Measurements from ENCODE around the gene ARID1B. TPM values are rescaled to one million over a fixed set of nuclear protein-coding genes. Genes with fewer than 3 reads are reported as not detected.

The ARID1B gene
- total RNA-seq, 1 donor = 55.0 TPM

DNA sequence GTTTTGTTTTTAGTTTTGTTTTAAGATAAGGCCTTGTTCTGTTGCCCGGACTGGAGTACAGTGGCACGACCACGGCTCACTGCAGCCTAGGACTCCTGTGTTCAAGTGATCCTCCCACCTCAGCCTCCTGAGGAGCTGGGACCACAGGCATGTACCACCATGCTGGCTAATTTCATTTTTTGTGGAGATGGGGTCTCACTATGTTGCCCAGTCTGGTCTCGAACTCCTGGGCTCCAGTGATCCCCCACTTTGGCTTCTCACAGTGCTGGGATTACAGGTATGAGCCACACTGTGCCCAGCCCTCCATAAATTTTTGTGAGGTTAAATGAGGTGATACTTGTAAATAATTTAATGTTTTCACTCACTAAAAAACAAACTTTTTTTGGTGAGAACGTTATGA is 76.6 kb downstream of the ARID1B start:
- Histone ChIP-seq H3K9me3 (ENCODE audit: low read depth, low read length) (no peaks in the 10 kb centered on the region), H3K79me2 (ENCODE audit: insufficient read depth, low read length) (peaks cover 99% of the 10 kb centered on the region), H3K4me2 (ENCODE audit: insufficient read depth, low read length) (no peak overlapping the region), H3K36me3 (ENCODE audit: insufficient read depth, low read length) (no peaks in the 10 kb centered on the region), H2AFZ (ENCODE audit: low read length) (no peak overlapping the region), H3K4me1 (ENCODE audit: insufficient read depth, low read length) (peaks cover 7% of the 10 kb centered on the region), H3K27me3 (ENCODE audit: insufficient read depth, low read length) (no peaks in the 10 kb centered on the region), H3K4me3 (ENCODE audit: insufficient read depth, low read length) (no peak overlapping the region), H4K20me1 (ENCODE audit: insufficient read depth, low read length) (peaks cover 50% of the 10 kb centered on the region), H3K27ac (ENCODE audit: low read depth, low read length) (no peak overlapping the region)
- DNase-seq (ENCODE audit: insufficient read length, low spot score, missing footprints) = no peak
- TF ChIP-seq CTCF (IDR thresholded peaks at IDR 0.05; ENCODE audit: extremely low read depth, low read depth, low read length) = no peak

DNA sequence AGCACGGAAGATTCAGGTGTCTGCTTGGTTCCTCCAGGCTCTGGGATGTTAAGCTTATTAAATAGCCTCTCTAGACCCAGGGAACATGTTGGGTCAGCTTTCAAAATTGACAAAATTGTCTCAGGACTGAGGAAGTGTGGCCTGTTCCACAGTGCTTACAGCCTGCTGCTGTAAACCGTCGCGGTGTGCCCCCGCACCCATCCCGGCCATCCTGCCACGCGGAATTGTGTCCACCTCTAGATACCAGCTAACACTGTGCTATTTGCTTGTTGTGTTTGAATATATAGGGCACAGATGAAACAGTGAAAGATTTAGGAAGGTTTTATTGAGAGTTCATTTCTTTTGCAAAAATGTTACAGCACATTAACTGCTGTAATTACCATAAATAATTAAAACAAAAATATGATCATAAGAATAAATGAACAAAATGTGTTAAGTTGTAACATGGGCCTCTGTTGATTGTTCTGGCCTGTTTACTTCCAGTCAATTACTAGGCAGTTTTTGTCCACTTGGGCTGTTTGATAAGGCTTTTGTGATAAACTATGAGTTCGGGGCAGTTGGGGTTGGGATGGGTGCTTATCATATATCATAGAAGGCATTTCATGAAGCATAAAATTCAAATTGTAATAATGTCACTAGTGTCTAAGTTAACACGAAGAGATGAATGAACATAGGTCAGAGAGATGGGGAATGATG is 77.4 kb downstream of the ARID1B start:
- peaks cover 99% of the 10 kb centered on the region for H3K79me2 ChIP-seq (ENCODE audit: insufficient read depth, low read length)
- H4K20me1 ChIP-seq (ENCODE audit: insufficient read depth, low read length) = peaks cover 48% of the 10 kb centered on the region
- no peak for DNase-seq (ENCODE audit: insufficient read length, low spot score, missing footprints)
- no peaks in the 10 kb centered on the region for H3K36me3 ChIP-seq (ENCODE audit: insufficient read depth, low read length)
- TF ChIP-seq CTCF (IDR thresholded peaks at IDR 0.05; ENCODE audit: extremely low read depth, low read depth, low read length) = no peak
- H3K4me3 ChIP-seq (ENCODE audit: insufficient read depth, low read length) = no peak overlapping the region
- H3K4me2 ChIP-seq (ENCODE audit: insufficient read depth, low read length) = no peak overlapping the region
- H3K27me3 ChIP-seq (ENCODE audit: insufficient read depth, low read length) = no peaks in the 10 kb centered on the region
- H3K9me3 ChIP-seq (ENCODE audit: low read depth, low read length) = no peaks in the 10 kb centered on the region
- no peak overlapping the region for H2AFZ ChIP-seq (ENCODE audit: low read length)
- H3K27ac ChIP-seq (ENCODE audit: low read depth, low read length) = no peak overlapping the region
- H3K4me1 ChIP-seq (ENCODE audit: insufficient read depth, low read length) = peaks cover 7% of the 10 kb centered on the region

- Histone ChIP-seq H3K79me2 (ENCODE audit: insufficient read depth, low read length) (peaks cover 96% of the 10 kb centered on the region), H3K27me3 (ENCODE audit: insufficient read depth, low read length) (no peaks in the 10 kb centered on the region), H3K4me2 (ENCODE audit: insufficient read depth, low read length) (peak overlapping the region; percentile 17), H3K4me3 (ENCODE audit: insufficient read depth, low read length) (no peak overlapping the region), H3K36me3 (ENCODE audit: insufficient read depth, low read length) (no peaks in the 10 kb centered on the region), H2AFZ (ENCODE audit: low read length) (no peak overlapping the region), H3K9me3 (ENCODE audit: low read depth, low read length) (no peaks in the 10 kb centered on the region), H4K20me1 (ENCODE audit: insufficient read depth, low read length) (peaks cover 52% of the 10 kb centered on the region), H3K27ac (ENCODE audit: low read depth, low read length) (peak overlapping the region; percentile 43), H3K4me1 (ENCODE audit: insufficient read depth, low read length) (peaks cover 7% of the 10 kb centered on the region)
- DNase-seq (ENCODE audit: insufficient read length, low spot score, missing footprints) = no peak
- no peak for TF ChIP-seq CTCF (IDR thresholded peaks at IDR 0.05; ENCODE audit: extremely low read depth, low read depth, low read length)
Measured at GRCh38 chr6:156857573-156857972, 80.4 kb downstream of the ARID1B start.

DNA sequence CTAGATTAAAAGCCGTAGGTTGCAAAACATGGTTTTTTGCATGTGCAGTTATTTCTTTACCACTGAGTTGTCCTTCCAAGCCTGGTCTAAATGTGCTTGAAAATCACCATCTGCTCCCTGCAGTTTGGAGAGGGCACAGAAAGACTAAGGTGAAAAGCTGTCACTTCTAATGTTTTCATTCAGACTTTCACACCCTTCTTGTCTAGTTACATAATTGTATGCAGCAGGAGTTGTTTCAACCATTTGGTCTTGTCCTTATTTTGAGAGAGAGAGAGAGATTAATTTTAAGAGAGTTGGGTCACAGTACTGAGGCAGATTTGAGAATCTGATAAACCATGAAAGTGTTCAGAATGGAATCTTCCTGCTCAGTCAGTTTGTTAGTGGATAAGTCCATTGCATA is 82.5 kb downstream of the ARID1B start:
- H4K20me1 ChIP-seq (ENCODE audit: insufficient read depth, low read length) = peaks cover 45% of the 10 kb centered on the region
- no peak for TF ChIP-seq CTCF (IDR thresholded peaks at IDR 0.05; ENCODE audit: extremely low read depth, low read depth, low read length)
- H3K27me3 ChIP-seq (ENCODE audit: insufficient read depth, low read length) = no peaks in the 10 kb centered on the region
- H3K4me1 ChIP-seq (ENCODE audit: insufficient read depth, low read length) = peaks cover 7% of the 10 kb centered on the region
- no peak overlapping the region for H3K4me2 ChIP-seq (ENCODE audit: insufficient read depth, low read length)
- H3K9me3 ChIP-seq (ENCODE audit: low read depth, low read length) = no peaks in the 10 kb centered on the region
- no peak for DNase-seq (ENCODE audit: insufficient read length, low spot score, missing footprints)
- H3K27ac ChIP-seq (ENCODE audit: low read depth, low read length) = no peak overlapping the region
- H3K4me3 ChIP-seq (ENCODE audit: insufficient read depth, low read length) = no peak overlapping the region
- H3K79me2 ChIP-seq (ENCODE audit: insufficient read depth, low read length) = peaks cover 93% of the 10 kb centered on the region
- H2AFZ ChIP-seq (ENCODE audit: low read length) = no peak overlapping the region
- no peaks in the 10 kb centered on the region for H3K36me3 ChIP-seq (ENCODE audit: insufficient read depth, low read length)
